Amniotic stem cell (primary cell): ENCODE data around the gene TRMT10C.
"Not testable (repeated sequence)": the region's sequence is repeated elsewhere in the genome, so short reads cannot be mapped to it uniquely, and the experiment has no call there.

Source experiments
- DNase-seq: peaks from one replicate; lab custom pipeline; 2025; lab: John Stamatoyannopoulos, UW

TRMT10C gene

GRCh38 chr3:101548527-101549105 lies 13.1 kb upstream of the TRMT10C start:
- DNase-seq = no peak

GRCh38 chr3:101549473-101549872 lies 12.2 kb upstream of the TRMT10C start:
- no peak for DNase-seq

- not testable (repeated sequence) for DNase-seq
Measured at GRCh38 chr3:101551359-101552081, 10.1 kb upstream of the TRMT10C start.

DNA sequence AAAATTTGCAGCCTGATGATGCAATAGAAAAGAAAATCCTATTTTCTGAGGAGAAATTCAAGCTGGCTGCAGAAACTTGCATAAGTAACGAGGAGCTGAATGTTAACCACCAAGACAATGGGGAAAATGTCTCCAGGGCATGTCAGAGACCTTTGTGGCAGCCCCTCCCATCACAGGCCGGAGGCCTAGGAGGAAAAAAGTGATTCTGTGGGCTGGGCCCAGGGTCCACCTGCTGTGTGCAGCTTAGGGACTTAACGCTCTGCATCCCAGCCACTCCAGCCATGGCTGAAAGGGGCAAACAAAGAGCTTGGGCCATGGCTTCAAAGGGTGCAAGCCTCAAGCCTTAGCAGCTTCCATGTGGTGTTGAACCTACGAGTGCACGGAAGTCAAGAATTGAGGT lies 8.3 kb upstream of the TRMT10C start:
- not testable (repeated sequence) for DNase-seq

GRCh38 chr3:101556064-101556463 lies 5.6 kb upstream of the TRMT10C start:
- no peak for DNase-seq

GRCh38 chr3:101567528-101568317 lies 6.1 kb downstream of the TRMT10C start:
- DNase-seq = no peak

GRCh38 chr3:101571028-101571895 lies 9.6 kb downstream of the TRMT10C start:
- no peak for DNase-seq

DNA sequence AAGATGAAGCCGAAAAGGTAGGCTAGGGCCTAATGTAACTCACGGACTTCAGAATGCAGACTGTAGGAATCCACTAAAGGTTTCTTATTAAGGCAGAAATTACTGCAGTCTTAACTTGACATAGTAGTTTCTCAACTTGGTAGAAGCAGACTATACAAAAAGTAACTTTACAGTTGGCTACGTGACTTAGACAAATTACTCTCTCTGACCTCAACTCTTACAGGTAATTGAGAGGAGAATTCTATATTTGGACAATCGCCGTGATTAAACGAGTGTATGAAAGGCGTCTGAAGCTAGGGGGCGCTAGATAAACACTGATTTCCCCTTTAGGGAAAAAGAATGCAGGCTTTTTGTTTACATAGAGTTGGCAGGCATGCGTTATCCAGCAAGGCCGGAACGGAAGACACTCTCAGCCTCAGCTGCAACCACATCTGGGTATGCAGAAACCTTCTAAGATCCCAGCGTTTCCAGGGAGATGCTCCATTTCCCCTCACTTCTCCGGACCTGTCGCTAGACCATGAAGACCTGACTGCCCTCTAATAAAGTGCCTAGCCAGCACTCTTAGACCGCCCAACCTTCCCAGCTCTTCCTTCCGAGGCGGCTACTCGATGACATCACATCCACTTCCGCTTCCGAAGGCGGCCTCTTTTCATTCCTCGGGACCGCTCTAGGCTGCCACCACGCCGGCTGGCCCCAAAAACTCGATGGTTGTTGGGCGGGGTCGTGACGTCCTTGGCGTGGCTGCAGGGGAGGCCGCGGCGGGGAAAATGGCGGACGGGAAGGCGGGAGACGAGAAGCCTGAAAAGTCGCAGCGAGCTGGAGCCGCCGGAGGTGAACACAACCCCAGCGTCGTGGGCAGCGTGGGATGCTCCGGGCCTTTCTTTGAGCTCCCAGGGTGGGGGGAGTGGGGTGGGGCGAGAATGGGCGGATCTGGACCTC lies 12.1 kb downstream of the TRMT10C start, which contains the start of gene PCNP:
PCNP (plus strand) TSS at position 732 of the 939 bp plus-strand sequence; CDS start at position 768, 36 bp downstream.
- DNase-seq = peak; percentile 99

DNA sequence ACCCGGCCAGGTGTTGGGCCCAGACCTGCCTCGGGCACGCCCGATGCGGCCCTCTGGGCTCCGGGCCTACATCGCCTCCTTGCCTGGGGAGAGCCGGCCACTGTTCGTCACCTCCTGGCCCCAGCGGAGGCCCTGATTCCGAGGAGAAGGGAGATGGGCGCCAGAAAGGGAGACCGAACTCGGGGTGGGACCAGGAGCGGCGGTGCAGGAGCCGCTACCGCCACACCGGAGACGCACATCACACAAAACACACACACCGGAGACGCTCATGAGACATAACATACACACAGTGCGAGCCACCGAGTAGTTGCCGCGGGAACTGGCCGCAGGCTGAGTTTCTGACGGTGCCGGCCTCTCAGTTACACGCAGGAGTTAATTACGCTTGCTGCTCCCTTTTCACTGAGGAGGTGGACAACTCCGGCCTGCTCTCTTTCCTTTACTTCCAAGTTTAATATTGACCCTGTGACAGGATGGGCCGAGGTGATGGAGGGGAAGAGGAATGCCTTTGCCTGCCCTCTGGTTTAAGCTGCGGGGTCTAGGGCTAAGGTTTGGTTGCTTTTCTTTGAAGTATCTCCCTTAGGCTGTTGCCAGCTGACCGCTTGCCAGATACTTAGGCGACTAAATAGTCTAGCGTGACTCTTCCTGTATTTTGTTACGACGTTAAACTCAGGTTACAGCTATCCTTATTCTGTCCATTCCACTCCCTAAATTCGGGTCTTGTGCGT lies 12.9 kb downstream of the TRMT10C start:
- no peak for DNase-seq

DNA sequence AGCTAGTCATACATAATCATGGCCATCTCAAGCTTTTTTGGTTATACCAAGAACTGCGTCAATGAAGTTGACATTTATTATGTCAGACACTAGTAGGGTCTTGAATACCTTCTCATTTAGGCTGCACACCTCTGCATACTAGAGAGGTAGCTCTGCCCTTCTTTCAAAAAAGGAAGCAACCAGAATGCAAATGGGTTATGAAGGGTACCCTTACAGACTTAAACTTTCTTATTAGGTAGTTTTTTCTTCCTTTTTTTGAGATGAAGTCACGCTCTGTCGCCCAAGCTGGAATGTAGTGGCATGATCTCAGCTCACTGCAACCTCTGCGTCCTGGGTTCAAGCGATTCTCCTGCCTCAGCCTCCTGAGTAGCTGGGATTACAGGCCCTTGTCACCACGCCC lies 15.6 kb downstream of the TRMT10C start:
- DNase-seq = no peak

GRCh38 chr3:101588616-101589015 lies 26.9 kb downstream of the TRMT10C start:
- no peak for DNase-seq

DNA sequence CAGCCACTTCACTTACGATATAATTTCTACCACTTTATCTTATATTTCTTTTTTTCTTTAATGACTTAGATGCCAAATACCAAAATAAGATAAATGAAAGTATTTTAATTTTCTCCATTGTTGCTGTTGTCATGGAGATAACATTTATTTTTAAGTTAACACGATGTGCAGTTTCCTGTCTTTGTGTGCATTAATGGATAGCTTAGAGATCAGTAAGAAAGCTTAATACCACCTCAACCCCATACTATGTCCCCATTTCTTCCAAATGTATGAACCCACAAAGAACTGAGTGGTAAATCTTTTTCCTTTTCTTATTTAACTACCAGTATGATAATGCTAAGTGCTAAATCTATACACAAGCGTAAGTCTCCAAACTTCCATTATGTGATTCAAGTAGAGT lies 29.4 kb downstream of the TRMT10C start:
- DNase-seq = no peak

GRCh38 chr3:101602731-101603130 lies 41.1 kb downstream of the TRMT10C start:
- no peak for DNase-seq

- DNase-seq = no peak
Measured at GRCh38 chr3:101603184-101603583, 41.5 kb downstream of the TRMT10C start.

DNA sequence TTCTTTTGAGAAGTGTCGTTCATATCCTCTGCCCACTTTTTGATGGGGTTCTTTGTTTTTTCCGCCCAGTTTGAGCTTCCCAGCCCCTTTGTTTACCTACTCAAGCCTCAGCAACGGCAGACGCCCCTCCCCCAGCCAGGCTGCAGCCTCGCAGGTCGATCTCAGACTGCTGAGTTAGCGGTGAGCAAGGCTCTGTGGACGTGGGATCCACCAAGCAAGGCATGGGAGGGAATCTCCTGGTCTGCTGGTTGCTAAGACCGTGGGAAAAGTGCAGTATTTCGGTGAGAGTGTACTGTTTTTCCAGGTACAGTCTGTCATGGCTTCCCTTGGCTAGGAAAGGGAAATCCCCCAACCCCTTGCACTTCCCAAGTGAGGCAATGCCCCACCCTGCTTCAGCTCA lies 43.7 kb downstream of the TRMT10C start:
- DNase-seq = not testable (repeated sequence)

- DNase-seq = no peak
Measured at GRCh38 chr3:101611023-101611422, 49.4 kb downstream of the TRMT10C start.

- not testable (repeated sequence) for DNase-seq
Measured at GRCh38 chr3:101613014-101613413, 51.3 kb downstream of the TRMT10C start.

DNA sequence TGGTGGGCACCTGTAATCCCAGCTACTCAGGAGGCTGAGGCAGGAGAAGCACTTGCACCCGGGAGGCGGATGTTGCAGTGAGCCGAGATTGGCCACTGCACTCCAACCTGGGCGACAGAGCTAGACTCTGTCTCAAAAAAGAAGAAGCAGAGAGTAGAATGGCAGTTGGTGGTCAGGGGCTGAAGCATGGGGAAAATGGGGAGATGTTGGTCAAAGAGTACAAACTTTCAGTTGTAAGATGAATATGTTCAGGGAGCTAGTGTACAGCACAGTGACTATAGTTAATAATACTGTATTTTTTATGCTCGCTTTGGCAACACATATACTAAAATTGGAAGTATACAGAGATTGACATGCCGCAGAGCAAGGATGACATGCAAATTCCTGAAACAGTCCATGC lies 53.9 kb downstream of the TRMT10C start:
- no peak for DNase-seq
